ENCODE data around the gene PEX16. TPM values are rescaled to one million over a fixed set of nuclear protein-coding genes. Genes with fewer than 3 reads are reported as not detected.

The PEX16 gene
- polyA plus RNA-seq, 3 donors from 2014 or later = 51.0 to 69.9 (median 51.2) TPM

DNA sequence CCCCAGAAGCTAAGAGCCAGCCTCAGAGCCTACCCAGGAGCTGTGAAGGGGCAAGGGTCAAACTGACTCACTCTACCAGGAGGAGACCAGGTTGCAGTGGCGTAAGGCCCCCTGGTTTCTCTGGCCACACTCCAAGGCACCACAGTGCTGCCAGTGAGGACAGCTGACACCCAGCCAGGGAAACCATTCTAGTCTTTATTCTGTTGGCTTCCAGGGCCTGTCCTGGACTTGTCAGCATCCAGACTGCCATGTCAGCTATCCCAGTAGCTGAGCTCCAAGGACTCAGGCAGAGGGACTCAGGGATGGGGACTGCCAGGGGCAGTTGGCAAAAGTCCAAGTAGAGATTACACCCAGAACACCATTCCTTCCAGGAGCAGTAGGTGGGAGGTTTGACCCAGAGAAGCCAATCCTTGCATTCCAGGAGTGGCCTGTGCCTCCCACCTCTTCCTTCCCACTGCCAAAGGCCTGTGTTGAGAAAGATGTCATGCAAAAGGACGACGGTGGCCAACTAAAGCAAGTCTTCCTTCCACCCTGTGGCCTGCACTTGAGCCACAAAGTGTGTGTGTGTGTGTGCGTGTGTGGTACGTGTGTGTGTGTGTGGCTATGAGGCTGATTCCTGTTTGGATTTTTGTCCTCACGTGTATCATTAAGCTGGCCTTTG, 35.8 kb downstream of the PEX16 start:
- Mint-ChIP-seq H3K27ac (no peak overlapping the region), H3K27me3 (ENCODE audit: low read depth in 3 of 3) (peaks cover 0 to 11% (median 8%) of the 10 kb centered on the region in 3 donors), H3K4me1 (peaks cover 9 to 13% of the 10 kb centered on the region in 2 donors), H3K36me3 (peaks cover 32 to 36% (median 35%) of the 10 kb centered on the region in 3 donors), H3K9me3 (no peaks in the 10 kb centered on the region), H3K4me3 (no peak overlapping the region)
- DNase-seq = no peak

DNA sequence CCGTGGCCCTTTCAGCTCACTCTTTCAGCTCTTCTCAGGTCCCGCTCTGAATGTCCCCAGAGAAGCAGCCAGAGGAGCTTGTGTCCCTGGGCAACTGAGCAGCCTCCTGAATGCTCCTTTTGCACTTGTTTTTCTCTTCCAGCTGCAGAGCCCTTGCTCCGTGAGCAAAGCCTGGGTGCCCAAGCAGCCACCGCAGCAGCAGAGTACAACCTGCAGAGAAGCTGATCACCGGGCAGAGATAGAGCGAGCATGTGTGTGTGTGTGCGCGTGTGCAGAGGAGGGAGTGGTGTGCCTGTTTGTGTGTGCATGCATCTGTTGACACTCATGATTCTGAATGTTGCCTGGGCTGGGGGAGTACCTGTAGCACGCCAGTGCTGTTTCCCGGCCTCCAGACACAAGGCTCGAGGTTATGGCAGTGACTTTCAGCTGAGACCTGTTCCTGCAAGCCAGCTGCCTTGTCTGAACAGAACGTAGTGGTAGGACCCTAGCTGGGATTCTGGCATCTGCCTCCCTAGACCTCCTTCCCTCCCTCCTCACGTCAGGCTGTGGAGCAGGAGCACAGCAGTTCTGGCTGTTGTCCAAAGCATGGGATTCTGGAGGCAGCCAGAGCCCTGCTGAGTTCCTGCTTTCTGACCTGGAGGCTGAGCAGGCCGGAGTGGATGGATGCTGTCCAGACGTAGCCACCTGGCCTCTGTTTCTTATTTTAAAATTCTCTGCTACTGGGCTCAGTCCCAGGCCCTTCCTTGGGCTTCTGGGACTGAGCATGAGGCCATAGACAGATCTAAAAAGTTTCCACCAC, 36.7 kb downstream of the PEX16 start:
- Mint-ChIP-seq H3K36me3 (peaks cover 36 to 44% (median 39%) of the 10 kb centered on the region in 3 donors), H3K9me3 (no peaks in the 10 kb centered on the region), H3K27me3 (ENCODE audit: low read depth in 3 of 3) (peaks cover 0 to 11% (median 8%) of the 10 kb centered on the region in 3 donors), H3K4me3 (no peak overlapping the region), H3K27ac (no peak overlapping the region), H3K4me1 (peaks cover 9 to 13% of the 10 kb centered on the region in 2 donors)
- DNase-seq = no peak

DNA sequence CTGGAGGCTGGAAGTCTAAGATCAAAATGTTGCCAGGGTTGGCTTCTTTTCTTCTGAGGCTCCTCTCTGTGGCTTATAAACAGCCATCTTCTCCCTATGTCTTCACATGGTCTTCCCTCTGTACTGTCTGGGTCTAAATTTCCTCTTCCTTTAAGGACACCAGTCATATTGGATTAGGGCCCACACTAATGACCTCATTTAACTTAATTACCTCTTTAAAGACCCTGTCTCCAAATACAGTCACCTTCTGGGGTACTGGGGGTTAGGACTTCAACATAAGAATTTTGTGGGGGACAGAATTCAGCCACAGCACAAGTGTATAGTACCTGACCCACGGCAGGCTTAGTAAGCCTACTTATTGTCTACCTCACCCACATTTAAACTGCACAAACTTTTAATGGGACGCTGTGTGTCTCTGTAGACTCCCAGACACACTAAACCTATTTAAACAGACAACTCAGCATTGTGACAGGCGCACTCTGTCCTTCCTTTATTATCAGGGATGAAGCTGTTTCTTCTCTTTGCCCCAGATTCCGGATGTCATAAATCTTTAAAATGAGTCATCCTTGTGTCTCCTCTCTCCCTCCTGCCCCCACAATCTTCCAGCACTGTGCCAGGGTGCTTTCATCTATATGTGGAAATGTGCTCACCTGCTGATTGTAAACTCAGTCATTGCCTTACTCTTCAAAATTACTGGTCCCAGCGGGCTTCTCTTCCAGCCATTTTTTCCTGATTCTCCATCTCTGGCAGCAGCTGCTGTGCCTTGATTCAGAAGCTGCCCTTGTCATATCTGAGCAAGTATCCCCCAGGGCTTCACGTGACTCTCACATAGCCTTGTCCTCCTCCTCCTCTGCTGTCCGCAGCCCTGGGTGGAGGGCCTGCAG, 37.6 kb downstream of the PEX16 start:
- H3K4me3 Mint-ChIP-seq = no peak overlapping the region
- peaks cover 0 to 8% (median 7%) of the 10 kb centered on the region in 3 donors for H3K27me3 Mint-ChIP-seq (ENCODE audit: low read depth in 3 of 3)
- H3K27ac Mint-ChIP-seq = peak overlapping the region in 1 of 6 donors; percentile 45
- peaks cover 39 to 46% (median 44%) of the 10 kb centered on the region in 3 donors for H3K36me3 Mint-ChIP-seq
- no peak for DNase-seq
- H3K4me1 Mint-ChIP-seq = peaks cover 6 to 9% of the 10 kb centered on the region in 2 donors
- no peaks in the 10 kb centered on the region for H3K9me3 Mint-ChIP-seq

DNA sequence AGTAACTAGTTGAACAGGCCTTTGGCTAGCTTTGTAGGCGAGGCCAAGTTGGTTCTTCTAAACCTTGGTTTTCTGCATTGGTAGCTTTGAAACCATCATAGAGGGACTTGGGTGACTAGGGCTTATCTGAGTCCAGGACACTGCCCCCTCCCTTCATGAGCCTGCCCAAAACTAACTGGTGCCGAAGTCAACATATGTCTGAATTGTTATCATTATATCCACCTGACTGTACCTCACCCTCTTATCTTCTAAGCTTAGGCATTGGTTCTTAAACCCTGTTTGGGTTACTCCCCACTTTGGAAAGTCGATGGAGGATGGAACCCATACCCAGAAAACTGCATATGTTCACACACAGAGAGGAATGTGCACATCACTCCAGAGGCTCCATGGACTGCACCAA, 39.8 kb downstream of the PEX16 start:
- H3K36me3 Mint-ChIP-seq = peaks cover 46 to 53% (median 50%) of the 10 kb centered on the region in 3 donors
- peaks cover 0 to 2% (median 2%) of the 10 kb centered on the region in 3 donors for H3K27me3 Mint-ChIP-seq (ENCODE audit: low read depth in 3 of 3)
- no peak overlapping the region for H3K27ac Mint-ChIP-seq
- no peaks in the 10 kb centered on the region for H3K9me3 Mint-ChIP-seq
- H3K4me1 Mint-ChIP-seq = no peaks in the 10 kb centered on the region
- no peak overlapping the region for H3K4me3 Mint-ChIP-seq
- DNase-seq = no peak

DNA sequence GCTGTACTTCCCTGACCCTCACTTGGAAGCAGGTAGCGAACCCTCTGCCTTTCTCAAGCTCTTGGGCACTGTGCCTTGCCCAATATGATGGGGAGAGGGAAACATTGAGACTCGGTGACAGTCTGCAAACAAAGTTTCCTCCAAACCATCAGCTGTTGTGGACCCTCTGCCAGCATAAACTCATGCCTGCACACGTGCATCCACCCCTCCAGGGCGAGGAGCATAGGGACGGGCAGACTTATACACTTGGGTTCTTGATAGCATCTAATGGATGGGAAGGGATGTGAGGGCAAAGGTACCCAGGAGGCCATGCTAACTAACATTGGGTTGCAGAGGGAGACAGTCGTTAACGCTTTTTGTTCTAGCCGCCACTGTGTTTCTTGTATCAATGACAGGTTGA, 40.5 kb downstream of the PEX16 start:
- H3K4me1 Mint-ChIP-seq = no peaks in the 10 kb centered on the region
- no peak for DNase-seq
- no peak overlapping the region for H3K27ac Mint-ChIP-seq
- peaks cover 0 to 2% (median 2%) of the 10 kb centered on the region in 3 donors for H3K27me3 Mint-ChIP-seq (ENCODE audit: low read depth in 3 of 3)
- peaks cover 42 to 55% (median 48%) of the 10 kb centered on the region in 3 donors for H3K36me3 Mint-ChIP-seq
- H3K4me3 Mint-ChIP-seq = no peak overlapping the region
- no peaks in the 10 kb centered on the region for H3K9me3 Mint-ChIP-seq

DNA sequence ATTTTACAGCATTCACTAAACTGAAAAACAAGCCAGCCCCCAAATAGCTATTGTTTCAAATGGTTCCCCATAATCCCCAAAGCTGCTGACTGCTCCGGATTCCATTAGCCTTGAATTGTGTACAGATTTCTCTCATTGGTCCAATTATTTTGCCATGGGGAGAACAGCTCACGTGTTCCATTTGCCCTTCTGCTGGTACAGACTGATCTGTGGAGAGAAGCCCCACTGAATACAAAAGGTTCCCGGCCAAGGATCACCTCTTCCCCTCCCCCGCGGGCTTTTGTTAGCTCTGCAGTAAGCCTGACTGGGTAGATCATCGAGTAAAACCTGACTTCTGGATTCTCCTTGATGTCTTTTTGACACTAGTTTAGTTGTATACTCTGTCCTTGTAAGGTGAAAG, 41.3 kb downstream of the PEX16 start:
- H3K4me3 Mint-ChIP-seq = no peak overlapping the region
- no peak overlapping the region for H3K27ac Mint-ChIP-seq
- H3K9me3 Mint-ChIP-seq = no peaks in the 10 kb centered on the region
- peaks cover 0 to 2% (median 2%) of the 10 kb centered on the region in 3 donors for H3K27me3 Mint-ChIP-seq (ENCODE audit: low read depth in 3 of 3)
- no peaks in the 10 kb centered on the region for H3K4me1 Mint-ChIP-seq
- H3K36me3 Mint-ChIP-seq = peaks cover 38 to 55% (median 44%) of the 10 kb centered on the region in 3 donors
- DNase-seq = no peak

DNA sequence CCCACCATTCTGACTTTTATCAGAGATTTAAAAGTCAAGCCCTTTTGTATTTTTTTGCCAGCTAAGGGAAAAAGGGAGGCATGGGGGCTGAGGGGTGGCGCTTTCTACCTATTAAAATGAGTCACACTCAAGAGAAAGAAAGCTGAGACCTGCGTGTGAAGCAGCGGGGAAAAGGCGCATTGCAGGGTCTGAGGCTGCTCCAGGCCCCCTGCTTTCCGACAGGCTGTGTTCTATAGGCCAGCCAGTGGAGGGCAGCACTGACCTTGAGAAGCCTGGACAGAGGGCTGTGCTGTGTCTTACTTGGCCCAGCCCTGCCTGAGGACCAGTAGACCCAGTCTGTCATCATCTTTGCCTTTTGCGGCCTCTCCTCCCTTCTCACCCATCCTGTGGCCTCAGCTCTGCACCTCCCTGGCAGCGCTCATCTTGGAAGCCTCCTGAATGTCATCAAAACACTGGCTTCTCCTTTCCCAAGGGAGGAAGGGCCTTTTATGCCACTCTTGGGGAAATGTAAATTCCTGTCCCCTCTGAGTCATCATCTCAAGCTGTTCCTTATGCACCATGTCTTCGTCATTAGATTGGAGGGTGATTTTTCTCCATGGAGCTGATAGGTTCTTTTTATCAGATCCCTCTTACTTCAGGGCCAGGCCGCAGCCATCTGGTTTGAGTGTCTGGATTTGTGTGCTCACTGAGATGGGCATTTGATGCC, 44.9 kb downstream of the PEX16 start:
- no peaks in the 10 kb centered on the region for H3K4me1 Mint-ChIP-seq
- H3K27ac Mint-ChIP-seq = peak overlapping the region in 1 of 6 donors; percentile 35
- no peaks in the 10 kb centered on the region for H3K9me3 Mint-ChIP-seq
- H3K36me3 Mint-ChIP-seq = peaks cover 23 to 51% (median 33%) of the 10 kb centered on the region in 3 donors
- H3K27me3 Mint-ChIP-seq (ENCODE audit: low read depth in 3 of 3) = peaks cover 0 to 2% (median 2%) of the 10 kb centered on the region in 3 donors
- no peak overlapping the region for H3K4me3 Mint-ChIP-seq
- peak; percentile 19 to 22 (median 21) for DNase-seq

DNA sequence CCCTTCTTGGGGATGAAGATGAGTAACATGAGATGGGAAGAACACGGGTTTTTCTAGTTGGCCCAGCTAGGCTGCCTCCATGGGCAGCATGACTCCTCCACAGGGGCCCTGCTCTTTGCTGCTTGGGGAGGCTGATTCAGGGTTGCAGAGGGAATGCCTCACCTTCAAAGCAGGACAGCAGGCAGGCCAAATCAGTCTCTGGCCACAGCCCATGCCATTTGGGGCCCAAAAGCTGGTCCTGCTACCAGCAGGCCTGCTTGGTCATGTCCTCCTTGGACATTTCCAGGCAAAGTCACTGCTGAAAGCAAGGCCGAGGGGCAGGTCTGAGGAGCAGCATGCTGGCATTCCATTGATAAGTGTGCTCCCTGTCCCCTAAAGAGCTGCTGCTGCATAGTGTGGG, 46.0 kb downstream of the PEX16 start:
- Mint-ChIP-seq H3K36me3 (peaks cover 15 to 54% (median 28%) of the 10 kb centered on the region in 3 donors), H3K9me3 (no peaks in the 10 kb centered on the region), H3K4me1 (no peaks in the 10 kb centered on the region), H3K27ac (peak overlapping the region in 1 of 6 donors; percentile 32), H3K4me3 (no peak overlapping the region), H3K27me3 (ENCODE audit: low read depth in 3 of 3) (peaks cover 0 to 2% (median under 1%) of the 10 kb centered on the region in 3 donors)
- no peak for DNase-seq

DNA sequence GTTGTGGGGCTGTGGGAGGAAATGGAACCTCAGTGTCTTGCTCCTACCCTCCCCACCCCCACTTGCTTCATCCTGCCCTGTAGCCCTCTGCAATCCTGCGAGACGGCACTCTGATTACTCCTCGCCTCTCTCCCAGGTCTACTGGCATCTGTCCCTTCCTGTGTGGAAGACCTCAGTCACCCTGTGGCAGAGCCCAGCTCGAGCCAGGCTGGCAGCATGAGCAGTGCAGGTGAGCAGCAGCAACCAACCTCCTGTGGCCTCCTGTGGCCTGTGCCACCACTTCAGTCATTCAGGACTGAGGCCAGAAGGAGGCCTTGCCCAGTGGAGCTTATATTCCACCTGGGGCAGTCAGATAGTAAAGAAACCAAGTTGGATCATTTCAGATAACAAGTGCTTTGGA, 47.0 kb downstream of the PEX16 start:
- Mint-ChIP-seq H3K27ac (peak overlapping the region in 1 of 6 donors; percentile 55), H3K27me3 (ENCODE audit: low read depth in 3 of 3) (peaks cover 0 to 5% (median 4%) of the 10 kb centered on the region in 3 donors), H3K36me3 (peaks cover 19 to 58% (median 27%) of the 10 kb centered on the region in 3 donors), H3K9me3 (peaks cover 0 to 1% (median 0%) of the 10 kb centered on the region in 6 donors), H3K4me3 (no peak overlapping the region), H3K4me1 (no peaks in the 10 kb centered on the region)
- DNase-seq = no peak

DNA sequence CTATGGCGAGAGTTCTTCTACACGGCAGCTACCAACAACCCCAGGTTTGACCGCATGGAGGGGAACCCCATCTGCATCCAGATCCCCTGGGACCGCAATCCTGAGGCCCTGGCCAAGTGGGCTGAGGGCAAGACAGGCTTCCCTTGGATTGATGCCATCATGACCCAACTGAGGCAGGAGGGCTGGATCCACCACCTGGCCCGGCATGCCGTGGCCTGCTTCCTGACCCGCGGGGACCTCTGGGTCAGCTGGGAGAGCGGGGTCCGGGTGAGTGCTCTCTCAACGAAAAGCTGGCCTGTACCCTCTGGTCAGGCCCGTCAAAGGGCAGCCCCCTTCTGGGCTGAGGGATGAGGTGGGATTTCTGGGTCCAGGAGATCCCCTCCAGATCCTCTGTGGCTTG, 48.1 kb downstream of the PEX16 start:
- Mint-ChIP-seq H3K9me3 (peaks cover 0 to 1% (median 0%) of the 10 kb centered on the region in 6 donors), H3K27ac (no peak overlapping the region), H3K4me1 (no peaks in the 10 kb centered on the region), H3K27me3 (ENCODE audit: low read depth in 3 of 3) (peaks cover 0 to 5% (median 2%) of the 10 kb centered on the region in 3 donors), H3K4me3 (no peak overlapping the region), H3K36me3 (peaks cover 16 to 59% (median 27%) of the 10 kb centered on the region in 3 donors)
- DNase-seq = no peak

DNA sequence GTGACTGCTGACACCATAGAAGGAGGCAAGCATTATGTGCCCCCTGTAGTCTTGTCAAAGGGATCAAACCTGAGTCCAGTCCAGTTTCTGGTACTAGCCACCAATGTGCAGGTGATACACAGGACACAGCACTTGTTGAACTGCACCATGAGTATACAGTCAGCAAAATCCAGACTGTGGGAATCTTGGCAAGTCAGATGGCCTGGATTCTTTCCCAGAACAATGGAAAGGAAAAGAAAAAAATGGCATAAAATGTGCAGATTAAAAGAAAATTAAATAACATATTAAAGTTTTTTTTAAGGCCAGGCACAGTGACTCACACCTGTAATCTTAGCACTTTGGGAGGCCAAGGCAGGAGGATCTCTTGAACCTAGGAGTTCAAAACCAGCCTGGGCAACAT, 53.6 kb downstream of the PEX16 start:
- Mint-ChIP-seq H3K27me3 (ENCODE audit: low read depth in 3 of 3) (peaks cover 2 to 5% (median 2%) of the 10 kb centered on the region in 3 donors), H3K27ac (no peak overlapping the region), H3K36me3 (peaks cover 35 to 67% (median 39%) of the 10 kb centered on the region in 3 donors), H3K4me3 (no peak overlapping the region), H3K9me3 (peaks cover 0 to 1% (median 0%) of the 10 kb centered on the region in 6 donors), H3K4me1 (no peaks in the 10 kb centered on the region)
- DNase-seq = no peak

DNA sequence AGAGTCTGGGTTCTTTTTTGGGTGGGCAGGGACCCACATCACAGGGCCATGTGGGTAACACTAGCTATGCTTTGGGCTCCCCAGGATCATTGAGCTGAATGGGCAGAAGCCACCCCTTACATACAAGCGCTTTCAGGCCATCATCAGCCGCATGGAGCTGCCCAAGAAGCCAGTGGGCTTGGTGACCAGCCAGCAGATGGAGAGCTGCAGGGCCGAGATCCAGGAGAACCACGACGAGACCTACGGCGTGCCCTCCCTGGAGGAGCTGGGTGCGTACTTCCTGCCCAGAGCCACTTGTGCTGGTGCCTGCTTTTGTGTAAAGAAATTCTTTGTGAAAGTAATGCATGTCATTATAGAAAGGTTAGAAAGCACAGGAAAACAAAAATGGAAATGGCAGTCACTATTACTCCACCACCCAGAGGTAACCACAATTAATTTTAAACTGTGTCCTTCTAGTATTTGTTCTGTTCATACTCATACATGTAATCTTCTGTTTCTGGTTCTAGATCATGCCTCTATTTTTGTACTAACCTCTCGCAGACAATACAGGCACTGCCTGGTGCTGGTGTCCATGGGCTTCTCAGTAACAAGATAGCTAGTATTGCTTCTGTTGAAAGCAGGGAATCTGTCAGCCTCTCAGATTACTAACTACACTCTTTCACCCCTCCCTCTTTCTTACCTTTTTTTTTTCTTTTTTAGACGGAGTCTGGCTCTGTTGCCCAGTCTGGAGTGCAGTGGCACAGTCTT, 56.7 kb downstream of the PEX16 start:
- Mint-ChIP-seq H3K36me3 (peaks cover 35 to 63% (median 39%) of the 10 kb centered on the region in 3 donors), H3K27me3 (ENCODE audit: low read depth in 3 of 3) (peaks cover under 1 to 2% (median 2%) of the 10 kb centered on the region in 3 donors), H3K27ac (no peak overlapping the region), H3K9me3 (no peaks in the 10 kb centered on the region), H3K4me1 (peaks cover 0 to 7% of the 10 kb centered on the region in 2 donors), H3K4me3 (no peak overlapping the region)
- DNase-seq = no peak

Data from immature natural killer cell (primary cell).